Peyer's patch (tissue), 4 donors: ENCODE data around the gene AKAP11.

Experiments used
- POLR2A ChIP-seq, 2 donors: fragments of 450-650 bp; IDR thresholded peaks; one replicate each; pipeline ENCODE4 v1.5.1; 2017; ENCODE audit warnings: antibody characterized with exemption in 2 of 2, mild to moderate bottlenecking in 2 of 2, moderate library complexity in 2 of 2
- TF ChIP-seq, protein P1 (sequence below), 6 experiments: fragments of 450-650 bp in 4 of 6; fragments of 200-600 bp in 2 of 6; sonication (generic) in 1 of 6; IDR thresholded peaks; one replicate each; pipeline ENCODE4 v1.5.1; 2017 to 2019; ENCODE audit warnings: antibody characterized with exemption in 6 of 6, mild to moderate bottlenecking in 3 of 6, moderate library complexity in 1 of 6

DNA sequence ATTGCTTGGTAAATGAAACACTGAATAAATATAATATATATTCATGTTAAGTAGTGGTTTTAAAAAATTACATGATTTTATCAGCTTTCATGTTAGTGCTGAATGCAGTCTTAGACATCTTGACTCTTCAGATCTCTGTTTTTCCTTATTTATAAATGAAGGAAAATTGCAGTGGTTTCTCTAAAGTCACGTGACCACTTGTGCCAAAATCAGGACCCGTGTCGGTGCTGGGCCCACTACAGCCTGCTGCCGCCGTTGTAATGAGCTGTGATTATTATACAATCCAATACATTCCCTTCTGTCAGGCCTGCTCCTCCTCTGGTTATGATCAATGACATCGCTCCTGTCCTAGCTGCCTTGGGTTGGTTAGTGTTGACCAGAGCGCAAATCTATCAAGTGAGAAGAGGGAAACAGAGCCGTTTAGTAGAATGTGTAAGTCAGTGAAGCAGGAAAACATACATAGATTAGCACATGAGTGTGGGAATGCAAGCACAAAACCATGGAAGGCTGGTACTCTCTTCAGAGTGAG is 88.2 kb downstream of the AKAP11 start:
- TF ChIP-seq, protein P1, sequence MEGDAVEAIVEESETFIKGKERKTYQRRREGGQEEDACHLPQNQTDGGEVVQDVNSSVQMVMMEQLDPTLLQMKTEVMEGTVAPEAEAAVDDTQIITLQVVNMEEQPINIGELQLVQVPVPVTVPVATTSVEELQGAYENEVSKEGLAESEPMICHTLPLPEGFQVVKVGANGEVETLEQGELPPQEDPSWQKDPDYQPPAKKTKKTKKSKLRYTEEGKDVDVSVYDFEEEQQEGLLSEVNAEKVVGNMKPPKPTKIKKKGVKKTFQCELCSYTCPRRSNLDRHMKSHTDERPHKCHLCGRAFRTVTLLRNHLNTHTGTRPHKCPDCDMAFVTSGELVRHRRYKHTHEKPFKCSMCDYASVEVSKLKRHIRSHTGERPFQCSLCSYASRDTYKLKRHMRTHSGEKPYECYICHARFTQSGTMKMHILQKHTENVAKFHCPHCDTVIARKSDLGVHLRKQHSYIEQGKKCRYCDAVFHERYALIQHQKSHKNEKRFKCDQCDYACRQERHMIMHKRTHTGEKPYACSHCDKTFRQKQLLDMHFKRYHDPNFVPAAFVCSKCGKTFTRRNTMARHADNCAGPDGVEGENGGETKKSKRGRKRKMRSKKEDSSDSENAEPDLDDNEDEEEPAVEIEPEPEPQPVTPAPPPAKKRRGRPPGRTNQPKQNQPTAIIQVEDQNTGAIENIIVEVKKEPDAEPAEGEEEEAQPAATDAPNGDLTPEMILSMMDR (IDR thresholded peaks at IDR 0.05): no peak
- TF ChIP-seq POLR2A (IDR thresholded peaks at IDR 0.05): no peak
